Mesenteric fat pad (tissue), 1 donor: ENCODE results near the gene KCNE1. TPM values are rescaled to one million over a fixed set of nuclear protein-coding genes. Genes with fewer than 3 reads are reported as not detected.
"Not testable (repeated sequence)": the region's sequence is repeated elsewhere in the genome, so short reads cannot be mapped to it uniquely, and the experiment has no call there.

ENCODE experiments used
- DNase-seq: peaks from one replicate; pipeline ENCODE4 v3.0.0-alpha.2; 2020; ENCODE audit warnings: low spot score
- total RNA-seq: library from RNA; stranded (reverse); fragmentation: NEBNext Ultra II Directional; extraction: Animal tissue kit (Norgen Biotek cat#: 25700); gene quantifications from one replicate; pipeline ENCODE4 v1.2.1, GENCODE V29; 2021
- donor health status: DM: yes; HTN: yes; CAD: no.

Gene KCNE1
- total RNA-seq, 1 donor from 2014 or later = 7.3 TPM

DNA sequence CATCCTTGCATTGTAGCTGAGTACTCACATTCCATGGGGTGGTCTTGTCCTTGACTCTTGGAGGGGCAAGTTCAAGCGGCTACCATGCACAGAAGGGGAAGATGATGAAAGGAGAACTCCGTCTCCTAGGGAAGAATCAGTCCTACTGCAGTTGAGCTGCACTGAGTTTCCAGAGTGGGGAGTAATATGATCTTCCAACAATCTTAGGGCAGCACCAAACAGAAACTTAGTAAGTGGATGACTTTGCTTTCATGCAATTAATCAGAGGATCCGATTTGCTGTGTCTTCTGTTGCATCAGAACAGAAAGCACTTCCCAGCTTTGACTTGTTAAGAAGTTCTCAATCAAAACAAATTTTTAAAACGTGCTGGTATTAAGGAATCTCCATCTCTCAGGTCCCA is 88.2 kb downstream of the KCNE1 start, which contains the start of gene SMIM34:
SMIM34 (minus strand) TSS at position 147 of the 400 bp plus-strand sequence; CDS start at position 35, 112 bp downstream.
- DNase-seq = not testable (repeated sequence)

- DNase-seq = not testable (repeated sequence)
Measured at GRCh38 chr21:34417448-34418077, 94.4 kb downstream of the KCNE1 start.

- DNase-seq = not testable (repeated sequence)
Measured at GRCh38 chr21:34407294-34407693, 104.7 kb downstream of the KCNE1 start.

- not testable (repeated sequence) for DNase-seq
Measured at GRCh38 chr21:34406676-34407075, 105.3 kb downstream of the KCNE1 start.

GRCh38 chr21:34406102-34406501 is 105.9 kb downstream of the KCNE1 start:
- DNase-seq = not testable (repeated sequence)

GRCh38 chr21:34405686-34406085 is 106.3 kb downstream of the KCNE1 start:
- DNase-seq = not testable (repeated sequence)

- DNase-seq = not testable (repeated sequence)
Measured at GRCh38 chr21:34404742-34405141, 107.3 kb downstream of the KCNE1 start.

GRCh38 chr21:34400522-34400921 is 111.5 kb downstream of the KCNE1 start:
- DNase-seq = not testable (repeated sequence)

Other genes with a start within 250 kb of the KCNE1 start
- gene KCNE2, start 148.2 kb downstream of the KCNE1 start, total RNA-seq = not detected
- gene SMIM11, start 136.7 kb downstream of the KCNE1 start, total RNA-seq = 3.9 TPM
- gene SMIM34, start 88.3 kb downstream of the KCNE1 start, total RNA-seq = not detected
- gene RCAN1, start 102.9 kb upstream of the KCNE1 start, total RNA-seq = 57.5 TPM
- gene CLIC6, start 156.8 kb upstream of the KCNE1 start, total RNA-seq = 9.9 TPM